GM12892 (cell line): Measurements from ENCODE around the gene USP35.

Experiments
- POLR2A ChIP-seq: IDR thresholded peaks from 2 replicates; pipeline ENCODE4 v1.6.1; 2011; ENCODE audit warnings: low read depth, low read length, control low read depth
- POLR2AphosphoS5 ChIP-seq: IDR thresholded peaks from 2 replicates; pipeline ENCODE4 v1.6.1; 2011; ENCODE audit warnings: low read depth, low read length, control low read depth
- TAF1 ChIP-seq: IDR thresholded peaks from 2 replicates; pipeline ENCODE4 v1.6.1; 2011; ENCODE audit warnings: low read depth, mild to moderate bottlenecking, control low read depth, low read length, borderline replicate concordance

GRCh38 chr11:78201096-78201818 is 12.5 kb downstream of the USP35 start:
- TF ChIP-seq POLR2AphosphoS5 (no peak), TAF1 (no peak), POLR2A (no peak)
